ENCODE measurements around the gene SPTBN2.
A peak's percentile ranks its signal among the peaks of the same experiment; 100 is the strongest.
"Not testable (repeated sequence)": the region's sequence is repeated elsewhere in the genome, so short reads cannot be mapped to it uniquely, and the experiment has no call there.

Gene SPTBN2

GRCh38 chr11:66680966-66681645, 47.9 kb downstream of the SPTBN2 start:
- DNase-seq, result no peak

- peak; percentile 89 to 90 for DNase-seq
Observed at GRCh38 chr11:66677599-66678375, 51.2 kb downstream of the SPTBN2 start, which contains the start of gene RBM4B. Gene RBM4B, minus strand, starts transcription at chr11:66677887. Its CDS starts 808 bp downstream, at chr11:66677079.

GRCh38 chr11:66676931-66677598, 52.0 kb downstream of the SPTBN2 start:
- no peak for DNase-seq

- no peak for DNase-seq
Observed at GRCh38 chr11:66676282-66676919, 52.6 kb downstream of the SPTBN2 start.

GRCh38 chr11:66674964-66675602, 53.9 kb downstream of the SPTBN2 start:
- DNase-seq, result no peak

GRCh38 chr11:66670816-66671215, 58.2 kb downstream of the SPTBN2 start:
- no peak for DNase-seq

GRCh38 chr11:66665369-66665768, 63.6 kb downstream of the SPTBN2 start:
- DNase-seq, result no peak

- no peak for DNase-seq
Observed at GRCh38 chr11:66663741-66664296, 65.2 kb downstream of the SPTBN2 start.

- DNase-seq, result no peak
Observed at GRCh38 chr11:66659763-66660162, 69.3 kb downstream of the SPTBN2 start.

- DNase-seq, result no peak
Observed at GRCh38 chr11:66653123-66653522, 75.9 kb downstream of the SPTBN2 start.

- DNase-seq, result no peak
Observed at GRCh38 chr11:66652651-66653050, 76.4 kb downstream of the SPTBN2 start.

- no peak for DNase-seq
Observed at GRCh38 chr11:66651016-66651415, 78.0 kb downstream of the SPTBN2 start.

- no peak for DNase-seq
Observed at GRCh38 chr11:66649903-66650302, 79.1 kb downstream of the SPTBN2 start.

GRCh38 chr11:66646828-66647227, 82.2 kb downstream of the SPTBN2 start:
- no peak for DNase-seq

GRCh38 chr11:66643745-66644437, 85.1 kb downstream of the SPTBN2 start:
- DNase-seq, result no peak

GRCh38 chr11:66641834-66642233, 87.2 kb downstream of the SPTBN2 start:
- no peak for DNase-seq

GRCh38 chr11:66639814-66640340, 89.1 kb downstream of the SPTBN2 start:
- DNase-seq, result not testable (repeated sequence)

- no peak for DNase-seq
Observed at GRCh38 chr11:66639066-66639813, 89.8 kb downstream of the SPTBN2 start.

GRCh38 chr11:66638177-66639065, 90.6 kb downstream of the SPTBN2 start, which contains the start of gene RBM4:
Gene RBM4, plus strand, starts transcription at chr11:66638703. Its CDS starts 1,009 bp downstream, at chr11:66639712.
- DNase-seq, result peak; percentile 93 to 95
